GM12878 (cell line): ENCODE data around the gene MTRR. TPM values are rescaled to one million over a fixed set of nuclear protein-coding genes. Genes with fewer than 3 reads are reported as not detected.

Source experiments
- ATAC-seq: fragments of 200-7000 bp; cut with Tn5 transposase; 3 replicates; pipeline ENCODE4 v1.9.1; 2020; ENCODE audit warnings: mild to moderate bottlenecking, moderate library complexity
- BruUV-seq: library from RNA; stranded (reverse); fragments of 400-500 nt; replicated peaks from 2 replicates; lab custom pipeline; 2021; lab: Mats Ljungman, UMichigan
- CTCF ChIA-PET: fragments of 300-600 bp; sonication (Branson Sonifier 250); formaldehyde crosslinking; extraction: SDS; loops from one replicate; lab custom pipeline; 2021; ENCODE audit warnings: inconsistent platforms; lab: Yijun Ruan, JAX
- POLR2A ChIA-PET: fragments of 350-600 bp; formaldehyde crosslinking; extraction: SDS; loops from one replicate; lab custom pipeline; 2021; ENCODE audit warnings: inconsistent platforms; lab: Charles Lee
- RAD21 ChIA-PET: fragments of 300-600 bp; sonication (Branson Sonifier 250); formaldehyde crosslinking; loops from one replicate; lab custom pipeline; 2023; ENCODE audit warnings: antibody characterized with exemption; ENCODE audit not compliant: unreplicated experiment; lab: Charles Lee
- SMC1A ChIA-PET: fragments of 300-600 bp; sonication (Branson Sonifier 250); formaldehyde crosslinking; loops from one replicate; lab custom pipeline; 2023; ENCODE audit not compliant: unreplicated experiment, uncharacterized antibody; lab: Charles Lee
- DNase-seq: peaks from one replicate; pipeline ENCODE4 v3.0.0-alpha.2; 2011; ENCODE audit warnings: low read depth, low spot score
- FAIRE-seq: peaks from 3 replicates; lab custom pipeline; 2011; peaks lifted over from hg19 to GRCh38; lab: Jason Lieb, UNC
- H2AFZ ChIP-seq: 2 replicates; pipeline ENCODE4 v1.6.0; 2011; ENCODE audit warnings: low read depth, low read length, control low read depth; ENCODE audit not compliant: control insufficient read depth
- H3K27ac ChIP-seq: 2 replicates; pipeline ENCODE4 v1.5.1; 2011; ENCODE audit warnings: control low read depth; ENCODE audit not compliant: control insufficient read depth, insufficient read depth
- H3K27me3 ChIP-seq, 2 experiments: replicated peaks in 1 of 2; 2 replicates each; pipeline versions ENCODE4 v1.6.0 to v1.6.1; 2011; ENCODE audit warnings: low read length in 1 of 2; ENCODE audit not compliant: control insufficient read depth in 2 of 2, insufficient read depth in 2 of 2
- H3K36me3 ChIP-seq, 2 experiments: 2 replicates each; pipeline ENCODE4 v1.5.1; 2011; ENCODE audit warnings: low read length in 1 of 2; ENCODE audit not compliant: control insufficient read depth in 2 of 2, insufficient read depth in 2 of 2
- H3K4me1 ChIP-seq: 2 replicates; pipeline ENCODE4 v1.6.1; 2011; ENCODE audit warnings: mild to moderate bottlenecking, low read length, moderate library complexity, mixed read lengths; ENCODE audit not compliant: control insufficient read depth, insufficient read depth
- H3K4me2 ChIP-seq: 2 replicates; pipeline ENCODE4 v1.6.0; 2011; ENCODE audit warnings: control low read depth; ENCODE audit not compliant: control insufficient read depth, insufficient read depth
- H3K4me3 ChIP-seq: fragments of 200-600 bp; sonication (generic); 2 replicates; pipeline ENCODE4 v1.5.1; 2016
- H3K79me2 ChIP-seq: 2 replicates; pipeline ENCODE4 v1.6.0; 2011; ENCODE audit warnings: low read length; ENCODE audit not compliant: control insufficient read depth, insufficient read depth
- H3K9ac ChIP-seq: 2 replicates; pipeline ENCODE4 v1.8.0; 2011; ENCODE audit warnings: low read length, control low read depth, mixed read lengths; ENCODE audit not compliant: control insufficient read depth, insufficient read depth
- H3K9me3 ChIP-seq: replicated peaks from 3 replicates; pipeline ENCODE4 v1.5.1; 2011; ENCODE audit warnings: mild to moderate bottlenecking, low read length; ENCODE audit not compliant: control insufficient read depth, insufficient read depth
- H4K20me1 ChIP-seq: 2 replicates; pipeline ENCODE4 v1.6.0; 2011; ENCODE audit not compliant: control insufficient read depth, insufficient read depth
- BMI1 ChIP-seq: fragments of 450-650 bp; IDR thresholded peaks from 2 replicates; pipeline ENCODE4 v1.6.1; 2016; ENCODE audit warnings: mild to moderate bottlenecking, moderate library complexity, borderline replicate concordance
- CBFB ChIP-seq: IDR thresholded peaks from 2 replicates; pipeline ENCODE4 v1.6.1; 2016; ENCODE audit warnings: antibody characterized with exemption, low read depth
- CHD1 ChIP-seq: IDR thresholded peaks from 2 replicates; pipeline ENCODE4 v1.6.1; 2012; ENCODE audit warnings: low read depth, low read length, improper control_type of control experiment
- E4F1 ChIP-seq: fragments of 450-650 bp; IDR thresholded peaks from 2 replicates; pipeline ENCODE4 v1.6.1; 2018; ENCODE audit warnings: borderline replicate concordance, mild to moderate bottlenecking; ENCODE audit not compliant: partially characterized antibody
- EGR1 ChIP-seq, 2 experiments: IDR thresholded peaks; 1 replicate in 1 of 2; 2 replicates in 1 of 2; pipeline ENCODE4 v1.6.1; 2011 to 2012; ENCODE audit warnings: low read depth in 2 of 2, low read length in 2 of 2, borderline replicate concordance in 1 of 2, mild to moderate bottlenecking in 1 of 2, moderate library complexity in 1 of 2
- FOXM1 ChIP-seq: IDR thresholded peaks from 2 replicates; pipeline ENCODE4 v1.6.1; 2012; ENCODE audit warnings: low read depth, mild to moderate bottlenecking, inconsistent platforms, low read length, moderate library complexity
- IKZF1 ChIP-seq: fragments of 450-650 bp; conservative IDR thresholded peaks from 2 replicates; pipeline ENCODE4 v1.6.1; 2017; ENCODE audit warnings: antibody characterized with exemption, mild to moderate bottlenecking
- MEF2B ChIP-seq: fragments of 450-650 bp; IDR thresholded peaks from 2 replicates; pipeline ENCODE4 v1.6.1; 2018; ENCODE audit warnings: mild to moderate bottlenecking, moderate library complexity; ENCODE audit not compliant: partially characterized antibody, poor library complexity, severe bottlenecking
- SMAD1 ChIP-seq: fragments of 450-650 bp; IDR thresholded peaks from 2 replicates; pipeline ENCODE4 v1.6.1; 2018; ENCODE audit warnings: mild to moderate bottlenecking, low read depth; ENCODE audit not compliant: partially characterized antibody
- STAT1 ChIP-seq: fragments of 450-650 bp; conservative IDR thresholded peaks from 2 replicates; pipeline ENCODE4 v1.6.1; 2014; ENCODE audit warnings: antibody characterized with exemption, mild to moderate bottlenecking
- WRNIP1 ChIP-seq: IDR thresholded peaks from 2 replicates; pipeline ENCODE4 v1.6.1; 2011; ENCODE audit warnings: low read depth, low read length, improper control_type of control experiment, borderline replicate concordance
- ZBTB40 ChIP-seq: fragments of 450-650 bp; IDR thresholded peaks from 2 replicates; pipeline ENCODE4 v1.6.1; 2016; ENCODE audit warnings: mild to moderate bottlenecking, moderate library complexity, borderline replicate concordance
- WGBS: methylation state at CpG from one replicate; pipeline ENCODE4 v1.1.6; 2016; ENCODE audit warnings: low lambda C conversion rate; ENCODE audit not compliant: insufficient replicate concordance, insufficient coverage; ENCODE audit errors: missing lambda C conversion rate; 5-methylcytosine and 5-hydroxymethylcytosine counted together
- in situ Hi-C: fragments of 300-500 bp; cut with MboI; formaldehyde crosslinking; loops from 9 replicates; pipeline ENCODE4 v1.14.3; 2018; ENCODE audit warnings: mixed read lengths
- intact Hi-C: fragments of 100-400 bp; cut with micrococcal nuclease; formaldehyde crosslinking; loops from one replicate; pipeline ENCODE4 v1.14.2; 2022; ENCODE audit not compliant: unreplicated experiment
- polyA plus RNA-seq, 11 experiments: library from polyadenylated mRNA; depleted of rRNA in 4 of 11; unstranded in 6 of 11; stranded (reverse) in 5 of 11; fragments of >200 nt; fragmentation: Nextera tagmentation in 4 of 11; fragmentation: Illumina TruSeq in 1 of 11; extraction: Ambion mirVana in 4 of 11; extraction: Trizol in 1 of 11; gene quantifications; 1 replicate in 1 of 11; 2 replicates in 10 of 11; pipeline versions ENCODE4 v1.2.1 to v1.2.3, GENCODE V29; 2011 to 2016; ENCODE audit warnings: inconsistent platforms in 2 of 11, missing spikeins in 2 of 11, low read depth in 1 of 11
- total RNA-seq, 4 experiments: library from RNA; depleted of rRNA in 3 of 4; stranded (reverse); fragments of >200 nt in 3 of 4; fragmentation: Illumina TruSeq in 1 of 4; extraction: Trizol in 1 of 4; gene quantifications; 2 replicates each; pipeline versions ENCODE4 v1.2.1 to v1.2.3, GENCODE V29; 2013 to 2021

Gene MTRR
- total and polyA plus RNA-seq, 10 of the 15 experiments (the other 5 are each of a cell fraction or from before 2014, with no cell fraction given): 13.8 to 76.9 (median 38.0) TPM

GRCh38 chr5:7916171-7916804, 47.3 kb downstream of the MTRR start:
- in situ Hi-C loops: loop anchor here (25.0 kb wide), 1 partner anchor 1621 kb away; the partner anchor contains the start of gene SEMA5A
- Histone ChIP-seq H3K4me2 (no peak overlapping the region), H4K20me1 (no peaks in the 10 kb centered on the region), H3K4me1 (no peaks in the 10 kb centered on the region), H2AFZ (no peak overlapping the region), H3K27ac (no peak overlapping the region), H3K9me3 (no peaks in the 10 kb centered on the region; the same call in 1 of the 3 replicates), H3K36me3 (no peaks in the 10 kb centered on the region), H3K9ac (no peak overlapping the region), H3K79me2 (no peaks in the 10 kb centered on the region), H3K27me3 (no peaks in the 10 kb centered on the region), H3K4me3 (no peak overlapping the region)
- ChIA-PET SMC1A (no interaction called here), POLR2A (no interaction called here), RAD21 (no interaction called here), CTCF (interaction anchor here (1.6 kb wide), 1 partner anchor 12 kb away, joined by 5 read pairs; no protein-coding TSS in a partner anchor)
- intact Hi-C loops: no loop called here
- WGBS: 30% methylated on average over 6 of the region's 6 CpGs
- no peak for ATAC-seq
- FAIRE-seq: no peak
- no TSS peak for BruUV-seq
- no peak for DNase-seq
- TF ChIP-seq EGR1 (IDR thresholded peaks at IDR 0.05; ENCODE audit: borderline replicate concordance in 1 of 2, low read depth in 2 of 2, low read length in 2 of 2) (no peak), STAT1 (no peak), IKZF1 (no peak), CBFB (no peak), WRNIP1 (no peak), MEF2B (no peak), FOXM1 (no peak), SMAD1 (no peak), ZBTB40 (no peak), E4F1 (no peak), BMI1 (no peak), CHD1 (no peak)
